Erythroblast (primary cell): Measurements from ENCODE around the gene USP19.

Experiments used
- GATA1 ChIP-seq: IDR thresholded peaks from 2 replicates; pipeline ENCODE4 v1.6.1; 2011; ENCODE audit warnings: low read depth, mild to moderate bottlenecking, control low read depth, low read length, moderate library complexity
- POLR2A ChIP-seq: IDR thresholded peaks from 2 replicates; pipeline ENCODE4 v1.6.1; 2011; ENCODE audit warnings: mild to moderate bottlenecking, low read length

GRCh38 chr3:49131040-49131439 lies 10.4 kb upstream of the USP19 start:
- TF ChIP-seq POLR2A (no peak), GATA1 (no peak)
